GM06990 (cell line): ENCODE data around the gene MFAP5.

Experiments used
- DNase-seq: peaks from one replicate; pipeline ENCODE4 v3.0.0-alpha.2; 2011; ENCODE audit not compliant: insufficient read length; ENCODE audit errors: extremely low read depth
- H3K27me3 ChIP-seq: replicated peaks from 2 replicates; pipeline ENCODE4 v1.6.0; 2011; ENCODE audit warnings: low read length; ENCODE audit not compliant: control insufficient read depth, insufficient read depth
- H3K36me3 ChIP-seq: 2 replicates; pipeline ENCODE4 v1.5.1; 2011; ENCODE audit warnings: low read length; ENCODE audit not compliant: control insufficient read depth, insufficient read depth
- H3K4me3 ChIP-seq: replicated peaks from 2 replicates; pipeline ENCODE4 v1.5.1; 2011; ENCODE audit warnings: low read depth, mild to moderate bottlenecking, control low read depth, low read length
- TF ChIP-seq, protein P1 (sequence below): IDR thresholded peaks from 2 replicates; pipeline ENCODE4 v1.5.1; 2011; ENCODE audit warnings: low read length, control low read depth, mild to moderate bottlenecking, inconsistent platforms; ENCODE audit not compliant: insufficient read depth, poor library complexity, severe bottlenecking

MFAP5 gene

GRCh38 chr12:8642775-8643174 is 19.9 kb downstream of the MFAP5 start:
- Histone ChIP-seq H3K4me3 (no peak overlapping the region), H3K36me3 (no peaks in the 10 kb centered on the region), H3K27me3 (no peaks in the 10 kb centered on the region)
- no peak for DNase-seq
- TF ChIP-seq, protein P1, sequence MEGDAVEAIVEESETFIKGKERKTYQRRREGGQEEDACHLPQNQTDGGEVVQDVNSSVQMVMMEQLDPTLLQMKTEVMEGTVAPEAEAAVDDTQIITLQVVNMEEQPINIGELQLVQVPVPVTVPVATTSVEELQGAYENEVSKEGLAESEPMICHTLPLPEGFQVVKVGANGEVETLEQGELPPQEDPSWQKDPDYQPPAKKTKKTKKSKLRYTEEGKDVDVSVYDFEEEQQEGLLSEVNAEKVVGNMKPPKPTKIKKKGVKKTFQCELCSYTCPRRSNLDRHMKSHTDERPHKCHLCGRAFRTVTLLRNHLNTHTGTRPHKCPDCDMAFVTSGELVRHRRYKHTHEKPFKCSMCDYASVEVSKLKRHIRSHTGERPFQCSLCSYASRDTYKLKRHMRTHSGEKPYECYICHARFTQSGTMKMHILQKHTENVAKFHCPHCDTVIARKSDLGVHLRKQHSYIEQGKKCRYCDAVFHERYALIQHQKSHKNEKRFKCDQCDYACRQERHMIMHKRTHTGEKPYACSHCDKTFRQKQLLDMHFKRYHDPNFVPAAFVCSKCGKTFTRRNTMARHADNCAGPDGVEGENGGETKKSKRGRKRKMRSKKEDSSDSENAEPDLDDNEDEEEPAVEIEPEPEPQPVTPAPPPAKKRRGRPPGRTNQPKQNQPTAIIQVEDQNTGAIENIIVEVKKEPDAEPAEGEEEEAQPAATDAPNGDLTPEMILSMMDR = no peak

- TF ChIP-seq, protein P1 = no peak
These were observed 22.7 kb downstream of the MFAP5 start for GRCh38 chr12:8639936-8640335.

GRCh38 chr12:8638951-8639350 is 23.7 kb downstream of the MFAP5 start:
- no peak for DNase-seq
- TF ChIP-seq, protein P1 = no peak

More at GRCh38 chr12:8639936-8640335, 22.7 kb downstream of the MFAP5 start:
- Histone ChIP-seq H3K27me3 (no peaks in the 10 kb centered on the region), H3K4me3 (no peak overlapping the region), H3K36me3 (no peaks in the 10 kb centered on the region)
- DNase-seq = no peak

GRCh38 chr12:8637666-8638065 is 25.0 kb downstream of the MFAP5 start:
- TF ChIP-seq, protein P1 = no peak
- Histone ChIP-seq H3K36me3 (no peaks in the 10 kb centered on the region), H3K27me3 (no peaks in the 10 kb centered on the region), H3K4me3 (no peak overlapping the region)
- no peak for DNase-seq

More at GRCh38 chr12:8638951-8639350, 23.7 kb downstream of the MFAP5 start:
- H3K4me3 ChIP-seq = no peak overlapping the region
- H3K36me3 ChIP-seq = no peaks in the 10 kb centered on the region
- H3K27me3 ChIP-seq = no peaks in the 10 kb centered on the region

- Histone ChIP-seq H3K4me3 (no peak overlapping the region), H3K36me3 (no peaks in the 10 kb centered on the region)
These were observed 25.4 kb downstream of the MFAP5 start for GRCh38 chr12:8637244-8637643.

More at GRCh38 chr12:8637244-8637643, 25.4 kb downstream of the MFAP5 start:
- TF ChIP-seq, protein P1 = no peak
- no peak for DNase-seq
- no peaks in the 10 kb centered on the region for H3K27me3 ChIP-seq
